SK-N-SH (cell line): ENCODE measurements around the gene AFAP1L1. TPM values are rescaled to one million over a fixed set of nuclear protein-coding genes. Genes with fewer than 3 reads are reported as not detected.

Experiments
- CTCF ChIA-PET: fragments of 300-600, 350-600 bp; formaldehyde crosslinking; extraction: SDS; loops from one replicate; lab custom pipeline; 2021; lab: Yijun Ruan, JAX
- POLR2A ChIA-PET: fragments of 350-600 bp; sonication (Branson Sonifier 250); formaldehyde crosslinking; extraction: SDS; loops from one replicate; lab custom pipeline; 2020; ENCODE audit warnings: antibody characterized with exemption, inconsistent platforms; lab: Yijun Ruan, JAX
- DNase-seq: peaks from one replicate; pipeline ENCODE4 v3.0.0; 2012
- H2AFZ ChIP-seq: fragments of 200-600 bp; sonication (generic); 2 replicates; pipeline ENCODE4 v1.8.1; 2016; ENCODE audit warnings: antibody characterized with exemption, mild to moderate bottlenecking, low read depth
- H3F3A ChIP-seq: fragments of 200-600 bp; sonication (generic); replicated peaks from 2 replicates; pipeline ENCODE3; 2016; ENCODE audit warnings: antibody characterized with exemption, mild to moderate bottlenecking; ENCODE audit not compliant: insufficient read depth
- H3K27ac ChIP-seq, 2 experiments: fragments of 200-500 bp in 1 of 2; fragments of 200-600 bp in 1 of 2; sonication (Bioruptor generic) in 1 of 2; sonication (generic), shearing (Covaris generic) in 1 of 2; 2 replicates each; pipeline versions ENCODE4 v1.5.1 to v1.6.1; 2014 to 2016; ENCODE audit warnings: low read depth in 2 of 2, inconsistent platforms in 1 of 2, low read length in 1 of 2, mild to moderate bottlenecking in 1 of 2, mixed read lengths in 1 of 2
- H3K27me3 ChIP-seq: fragments of 200-600 bp; sonication (generic), shearing (Covaris generic); 2 replicates; pipeline ENCODE4 v1.6.1; 2016; ENCODE audit warnings: mixed run types; ENCODE audit not compliant: insufficient read depth
- H3K36me3 ChIP-seq, 2 experiments: fragments of 200-500 bp in 1 of 2; fragments of 200-600 bp in 1 of 2; sonication (Bioruptor generic) in 1 of 2; sonication (generic) in 1 of 2; replicated peaks in 1 of 2; 2 replicates each; pipeline versions ENCODE3 to v1.5.1; 2014 to 2016; ENCODE audit warnings: low read length in 1 of 2, mild to moderate bottlenecking in 1 of 2; ENCODE audit not compliant: insufficient read depth in 2 of 2, control insufficient read depth in 1 of 2
- H3K4me1 ChIP-seq, 2 experiments: fragments of 200-500 bp in 1 of 2; fragments of 200-600 bp in 1 of 2; sonication (Bioruptor generic) in 1 of 2; sonication (generic), shearing (Covaris generic) in 1 of 2; 2 replicates each; pipeline versions ENCODE4 v1.5.1 to v1.6.1; 2014 to 2016; ENCODE audit warnings: low read depth in 1 of 2, low read length in 1 of 2, mixed run types in 1 of 2; ENCODE audit not compliant: insufficient read depth in 2 of 2, control insufficient read depth in 1 of 2
- H3K4me2 ChIP-seq: fragments of 200-600 bp; sonication (generic), shearing (Covaris generic); 2 replicates; pipeline ENCODE4 v1.6.1; 2017; ENCODE audit warnings: mixed run types
- H3K4me3 ChIP-seq, 2 experiments: fragments of 200-500 bp in 1 of 2; fragments of 200-600 bp in 1 of 2; sonication (Bioruptor generic) in 1 of 2; sonication (generic), shearing (Covaris generic) in 1 of 2; 2 replicates each; pipeline versions ENCODE4 v1.5.1 to v1.8.1; 2014 to 2016; ENCODE audit warnings: low read depth in 2 of 2, inconsistent platforms in 1 of 2, low read length in 1 of 2, mild to moderate bottlenecking in 1 of 2, mixed read lengths in 1 of 2, moderate library complexity in 1 of 2
- H3K79me2 ChIP-seq: fragments of 200-600 bp; sonication (generic); 2 replicates; pipeline ENCODE4 v1.8.1; 2017; ENCODE audit warnings: mild to moderate bottlenecking; ENCODE audit not compliant: insufficient read depth
- H3K9ac ChIP-seq: fragments of 200-600 bp; sonication (generic); 2 replicates; pipeline ENCODE4 v1.6.1; 2017; ENCODE audit warnings: mixed run types
- H3K9me2 ChIP-seq: fragments of 200-600 bp; sonication (generic); 2 replicates; pipeline ENCODE4 v1.6.1; 2017; ENCODE audit warnings: mixed run types
- H3K9me3 ChIP-seq: fragments of 200-600 bp; sonication (generic); 2 replicates; pipeline ENCODE4 v1.6.1; 2017; ENCODE audit warnings: mixed run types, mild to moderate bottlenecking, moderate library complexity
- H4K20me1 ChIP-seq: fragments of 200-600 bp; sonication (generic); 2 replicates; pipeline ENCODE4 v1.6.1; 2017; ENCODE audit warnings: mild to moderate bottlenecking, mixed run types; ENCODE audit not compliant: insufficient read depth
- CHD2 ChIP-seq: fragments of 150-350 bp; IDR thresholded peaks from 2 replicates; pipeline ENCODE4 v1.6.1; 2018; ENCODE audit warnings: low read length; ENCODE audit not compliant: partially characterized antibody
- ELF1 ChIP-seq: IDR thresholded peaks from 2 replicates; pipeline ENCODE4 v1.4.0; 2012
- EP300 ChIP-seq, 2 experiments: IDR thresholded peaks; 2 replicates each; pipeline versions ENCODE4 v1.4.0 to v1.6.1; 2012; ENCODE audit warnings: borderline replicate concordance in 1 of 2, low read depth in 1 of 2, low read length in 1 of 2
- EZH2phosphoT487 ChIP-seq: fragments of 200-600 bp; sonication (generic); IDR thresholded peaks from 2 replicates; pipeline ENCODE4 v1.6.1; 2017; ENCODE audit warnings: low read depth, mixed run types, mild to moderate bottlenecking, antibody characterized with exemption, moderate library complexity, borderline replicate concordance
- GABPA ChIP-seq: IDR thresholded peaks from 2 replicates; pipeline ENCODE4 v1.4.0; 2012; ENCODE audit warnings: low read depth, mild to moderate bottlenecking
- GATA2 ChIP-seq: sonication (generic); formaldehyde crosslinking; IDR thresholded peaks from 2 replicates; pipeline ENCODE4 v1.5.0; 2020; ENCODE audit warnings: mild to moderate bottlenecking, missing genetic modification reagents
- IRF3 ChIP-seq: fragments of 150-350 bp; IDR thresholded peaks from 2 replicates; pipeline ENCODE4 v1.6.1; 2016; ENCODE audit warnings: mild to moderate bottlenecking, low read depth, low read length
- JUND ChIP-seq: IDR thresholded peaks from 2 replicates; pipeline ENCODE4 v1.4.0; 2012
- MEF2A ChIP-seq: IDR thresholded peaks from 2 replicates; pipeline ENCODE4 v1.4.0; 2012; ENCODE audit warnings: low read depth, borderline replicate concordance
- MXI1 ChIP-seq: IDR thresholded peaks from 2 replicates; pipeline ENCODE4 v1.6.1; 2012; ENCODE audit warnings: mild to moderate bottlenecking, low read depth, low read length, improper control_type of control experiment
- NFIC ChIP-seq: IDR thresholded peaks from 2 replicates; pipeline ENCODE4 v1.4.0; 2012; ENCODE audit warnings: borderline replicate concordance
- RXRA ChIP-seq: IDR thresholded peaks from 2 replicates; pipeline ENCODE4 v1.4.0; 2012; ENCODE audit warnings: low read depth, mild to moderate bottlenecking, borderline replicate concordance
- SIN3A ChIP-seq: IDR thresholded peaks from 2 replicates; pipeline ENCODE4 v1.6.1; 2012; ENCODE audit warnings: low read depth, mild to moderate bottlenecking, low read length, moderate library complexity, borderline replicate concordance
- TAF1 ChIP-seq: IDR thresholded peaks from 2 replicates; pipeline ENCODE4 v1.6.1; 2012; ENCODE audit warnings: low read depth, mild to moderate bottlenecking, low read length, moderate library complexity, borderline replicate concordance
- TEAD4 ChIP-seq: IDR thresholded peaks from 2 replicates; pipeline ENCODE4 v1.4.0; 2012; ENCODE audit warnings: mild to moderate bottlenecking, borderline replicate concordance; ENCODE audit not compliant: insufficient read depth
- WGBS: methylation state at CpG from one replicate; pipeline ENCODE4 v1.1.6; 2017; ENCODE audit warnings: low lambda C conversion rate; 5-methylcytosine and 5-hydroxymethylcytosine counted together
- polyA plus RNA-seq, 3 experiments: library from polyadenylated mRNA; depleted of rRNA; stranded (reverse); fragments of >200 nt; gene quantifications; 2 replicates each; pipeline ENCODE4 v1.2.3, GENCODE V29; 2012
- TF ChIP-seq, protein P1 (sequence below): IDR thresholded peaks from 2 replicates; pipeline ENCODE4 v1.4.0; 2012; ENCODE audit warnings: low read depth, borderline replicate concordance
- TF ChIP-seq, protein P2 (sequence below): IDR thresholded peaks from 2 replicates; pipeline ENCODE4 v1.6.1; 2012; ENCODE audit warnings: mild to moderate bottlenecking, low read depth, low read length, moderate library complexity
- TF ChIP-seq, protein P3 (sequence below): fragments of 150-350 bp; IDR thresholded peaks from 2 replicates; pipeline ENCODE4 v1.6.1; 2017; ENCODE audit warnings: antibody characterized with exemption, low read length, low read depth, borderline replicate concordance

Gene AFAP1L1
- polyA plus RNA-seq, 1 of the 3 experiments (the other 2 are of a cell fraction) = 0.82 TPM

- ChIA-PET POLR2A (no interaction called here), CTCF (interaction anchor here (0.8 to 2.7 kb wide), 3 partner anchors 14 to 67 kb away, joined by 3 to 11 read pairs (median 5); no protein-coding TSS in a partner anchor)
- Histone ChIP-seq H2AFZ (no peak overlapping the region), H3K4me1 (peaks cover 0 to 6% of the 10 kb centered on the region in 2 experiments; a peak in 1 of 4 replicates), H3K36me3 (no peaks in the 10 kb centered on the region), H3F3A (no peaks in the 10 kb centered on the region), H3K79me2 (no peaks in the 10 kb centered on the region), H4K20me1 (no peaks in the 10 kb centered on the region), H3K4me2 (no peak overlapping the region), H3K27ac (no peak overlapping the region), H3K9me3 (no peaks in the 10 kb centered on the region), H3K9me2 (no peaks in the 10 kb centered on the region), H3K27me3 (no peaks in the 10 kb centered on the region), H3K4me3 (no peak overlapping the region), H3K9ac (no peak overlapping the region)
- TF ChIP-seq EZH2phosphoT487 = no peak
- TF ChIP-seq RXRA = no peak
- TF ChIP-seq MXI1 = no peak
- no peak for TF ChIP-seq GABPA
- TF ChIP-seq SIN3A = no peak
- no peak for TF ChIP-seq TEAD4
- no peak for TF ChIP-seq IRF3
- no peak for DNase-seq
- 91% methylated on average over 7 of the region's 11 CpGs for WGBS
Observed at GRCh38 chr5:149304195-149305078, 32.8 kb downstream of the AFAP1L1 start.

- Histone ChIP-seq H3K36me3 (peaks cover 0 to 5% of the 10 kb centered on the region in 2 experiments), H3K9me2 (no peaks in the 10 kb centered on the region), H4K20me1 (no peaks in the 10 kb centered on the region), H3K9me3 (no peaks in the 10 kb centered on the region), H3K4me3 (no peak overlapping the region), H2AFZ (no peak overlapping the region), H3K79me2 (no peaks in the 10 kb centered on the region), H3K27ac (no peak overlapping the region), H3K27me3 (no peaks in the 10 kb centered on the region), H3K4me1 (peaks cover 0 to 6% of the 10 kb centered on the region in 2 experiments; a peak in 1 of 4 replicates), H3K9ac (no peak overlapping the region), H3K4me2 (no peak overlapping the region), H3F3A (no peaks in the 10 kb centered on the region)
- DNase-seq = no peak
- WGBS = 86% methylated on average over 6 of the region's 6 CpGs
- CTCF ChIA-PET = interaction anchor here (0.7 to 4.8 kb wide), 7 partner anchors 8 to 125 kb away, joined by 3 to 29 read pairs (median 4); partner anchors contain the start of gene AFAP1L1
- POLR2A ChIA-PET = no interaction called here
- no peak for TF ChIP-seq CHD2
- TF ChIP-seq ELF1 = no peak
- TF ChIP-seq, protein P1, sequence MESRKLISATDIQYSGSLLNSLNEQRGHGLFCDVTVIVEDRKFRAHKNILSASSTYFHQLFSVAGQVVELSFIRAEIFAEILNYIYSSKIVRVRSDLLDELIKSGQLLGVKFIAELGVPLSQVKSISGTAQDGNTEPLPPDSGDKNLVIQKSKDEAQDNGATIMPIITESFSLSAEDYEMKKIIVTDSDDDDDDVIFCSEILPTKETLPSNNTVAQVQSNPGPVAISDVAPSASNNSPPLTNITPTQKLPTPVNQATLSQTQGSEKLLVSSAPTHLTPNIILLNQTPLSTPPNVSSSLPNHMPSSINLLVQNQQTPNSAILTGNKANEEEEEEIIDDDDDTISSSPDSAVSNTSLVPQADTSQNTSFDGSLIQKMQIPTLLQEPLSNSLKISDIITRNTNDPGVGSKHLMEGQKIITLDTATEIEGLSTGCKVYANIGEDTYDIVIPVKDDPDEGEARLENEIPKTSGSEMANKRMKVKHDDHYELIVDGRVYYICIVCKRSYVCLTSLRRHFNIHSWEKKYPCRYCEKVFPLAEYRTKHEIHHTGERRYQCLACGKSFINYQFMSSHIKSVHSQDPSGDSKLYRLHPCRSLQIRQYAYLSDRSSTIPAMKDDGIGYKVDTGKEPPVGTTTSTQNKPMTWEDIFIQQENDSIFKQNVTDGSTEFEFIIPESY = no peak
- no peak for TF ChIP-seq GABPA
- TF ChIP-seq GATA2 (CRISPR knock-in tag) = no peak
- TF ChIP-seq JUND = no peak
- no peak for TF ChIP-seq TAF1
- TF ChIP-seq RXRA = no peak
- TF ChIP-seq EZH2phosphoT487 = no peak
- TF ChIP-seq NFIC = no peak
- TF ChIP-seq EP300 (IDR thresholded peaks at IDR 0.05; ENCODE audit: borderline replicate concordance in 1 of 2, low read depth in 1 of 2, low read length in 1 of 2) = no peak
- no peak for TF ChIP-seq MEF2A
- TF ChIP-seq, protein P2, sequence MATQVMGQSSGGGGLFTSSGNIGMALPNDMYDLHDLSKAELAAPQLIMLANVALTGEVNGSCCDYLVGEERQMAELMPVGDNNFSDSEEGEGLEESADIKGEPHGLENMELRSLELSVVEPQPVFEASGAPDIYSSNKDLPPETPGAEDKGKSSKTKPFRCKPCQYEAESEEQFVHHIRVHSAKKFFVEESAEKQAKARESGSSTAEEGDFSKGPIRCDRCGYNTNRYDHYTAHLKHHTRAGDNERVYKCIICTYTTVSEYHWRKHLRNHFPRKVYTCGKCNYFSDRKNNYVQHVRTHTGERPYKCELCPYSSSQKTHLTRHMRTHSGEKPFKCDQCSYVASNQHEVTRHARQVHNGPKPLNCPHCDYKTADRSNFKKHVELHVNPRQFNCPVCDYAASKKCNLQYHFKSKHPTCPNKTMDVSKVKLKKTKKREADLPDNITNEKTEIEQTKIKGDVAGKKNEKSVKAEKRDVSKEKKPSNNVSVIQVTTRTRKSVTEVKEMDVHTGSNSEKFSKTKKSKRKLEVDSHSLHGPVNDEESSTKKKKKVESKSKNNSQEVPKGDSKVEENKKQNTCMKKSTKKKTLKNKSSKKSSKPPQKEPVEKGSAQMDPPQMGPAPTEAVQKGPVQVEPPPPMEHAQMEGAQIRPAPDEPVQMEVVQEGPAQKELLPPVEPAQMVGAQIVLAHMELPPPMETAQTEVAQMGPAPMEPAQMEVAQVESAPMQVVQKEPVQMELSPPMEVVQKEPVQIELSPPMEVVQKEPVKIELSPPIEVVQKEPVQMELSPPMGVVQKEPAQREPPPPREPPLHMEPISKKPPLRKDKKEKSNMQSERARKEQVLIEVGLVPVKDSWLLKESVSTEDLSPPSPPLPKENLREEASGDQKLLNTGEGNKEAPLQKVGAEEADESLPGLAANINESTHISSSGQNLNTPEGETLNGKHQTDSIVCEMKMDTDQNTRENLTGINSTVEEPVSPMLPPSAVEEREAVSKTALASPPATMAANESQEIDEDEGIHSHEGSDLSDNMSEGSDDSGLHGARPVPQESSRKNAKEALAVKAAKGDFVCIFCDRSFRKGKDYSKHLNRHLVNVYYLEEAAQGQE = no peak
- TF ChIP-seq, protein P3, sequence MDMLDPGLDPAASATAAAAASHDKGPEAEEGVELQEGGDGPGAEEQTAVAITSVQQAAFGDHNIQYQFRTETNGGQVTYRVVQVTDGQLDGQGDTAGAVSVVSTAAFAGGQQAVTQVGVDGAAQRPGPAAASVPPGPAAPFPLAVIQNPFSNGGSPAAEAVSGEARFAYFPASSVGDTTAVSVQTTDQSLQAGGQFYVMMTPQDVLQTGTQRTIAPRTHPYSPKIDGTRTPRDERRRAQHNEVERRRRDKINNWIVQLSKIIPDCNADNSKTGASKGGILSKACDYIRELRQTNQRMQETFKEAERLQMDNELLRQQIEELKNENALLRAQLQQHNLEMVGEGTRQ = no peak
Observed at GRCh38 chr5:149309354-149309753, 37.7 kb downstream of the AFAP1L1 start.
